HCT116 (cell line): ENCODE measurements around the gene SYMPK. TPM values are rescaled to one million over a fixed set of nuclear protein-coding genes. Genes with fewer than 3 reads are reported as not detected.

Source experiments
- ATAC-seq: fragments of 200-7000 bp; cut with Tn5 transposase; 2 replicates; pipeline ENCODE4 v1.9.1; 2020; ENCODE audit warnings: mild to moderate bottlenecking, moderate library complexity
- BruUV-seq: library from RNA; stranded (reverse); fragments of 400-500 nt; replicated peaks from 2 replicates; lab custom pipeline; 2021; lab: Mats Ljungman, UMichigan
- CTCF ChIA-PET: fragments of 300-600 bp; sonication (Branson Sonifier 250); formaldehyde crosslinking; loops from one replicate; lab custom pipeline; 2021; ENCODE audit warnings: antibody characterized with exemption; lab: Charles Lee
- POLR2A ChIA-PET: fragments of 300-600, 350-600 bp; sonication (Branson Sonifier 250); formaldehyde crosslinking; loops from one replicate; lab custom pipeline; 2021; ENCODE audit warnings: antibody characterized with exemption; lab: Charles Lee
- RAD21 ChIA-PET, 2 experiments: fragments of 300-600 bp; sonication (Branson Sonifier 250); formaldehyde crosslinking; loops; one replicate each; lab custom pipeline; 2023; ENCODE audit warnings: low total read pairs in 2 of 2; ENCODE audit not compliant: uncharacterized antibody in 2 of 2, unreplicated experiment in 2 of 2, low non-redundant PET in 1 of 2; lab: Charles Lee
- DNase-seq: peaks from one replicate; pipeline ENCODE4 v3.0.0-alpha.2; 2010; ENCODE audit warnings: low read depth, low spot score
- H2AFZ ChIP-seq: fragments of 200-600 bp; shearing (Covaris generic), sonication (generic); 2 replicates; pipeline ENCODE4 v1.6.1; 2017; ENCODE audit warnings: low read depth, mixed run types, mixed read lengths, antibody characterized with exemption, low read length; ENCODE audit not compliant: poor library complexity, severe bottlenecking
- H3K27ac ChIP-seq: 2 replicates; pipeline ENCODE4 v1.5.1; 2012; ENCODE audit warnings: low read depth, low read length
- H3K27me3 ChIP-seq: fragments of 200-600 bp; sonication (generic); 2 replicates; pipeline ENCODE4 v1.6.1; 2016; ENCODE audit warnings: mixed run types, low read length, mixed read lengths; ENCODE audit not compliant: insufficient read depth
- H3K36me3 ChIP-seq, 2 experiments: fragments of 200-500 bp in 1 of 2; fragments of 200-600 bp in 1 of 2; sonication (Bioruptor generic) in 1 of 2; sonication (generic) in 1 of 2; 2 replicates each; pipeline versions ENCODE4 v1.5.1 to v1.6.1; 2014 to 2016; ENCODE audit warnings: low read length in 2 of 2, inconsistent platforms in 1 of 2, mixed read lengths in 1 of 2, mixed run types in 1 of 2; ENCODE audit not compliant: insufficient read depth in 2 of 2, control insufficient read depth in 1 of 2
- H3K4me1 ChIP-seq, 2 experiments: fragments of 200-600 bp in 1 of 2; sonication (generic) in 1 of 2; 2 replicates each; pipeline versions ENCODE4 v1.5.1 to v1.6.1; 2012 to 2017; ENCODE audit warnings: low read length in 2 of 2, inconsistent platforms in 1 of 2, mild to moderate bottlenecking in 1 of 2, mixed read lengths in 1 of 2, mixed run types in 1 of 2, moderate library complexity in 1 of 2; ENCODE audit not compliant: insufficient read depth in 2 of 2, control insufficient read depth in 1 of 2
- H3K4me2 ChIP-seq: fragments of 200-600 bp; sonication (generic); 2 replicates; pipeline ENCODE4 v1.6.1; 2017; ENCODE audit warnings: mixed run types, low read length, mixed read lengths
- H3K4me3 ChIP-seq, 2 experiments: fragments of 200-600 bp in 1 of 2; sonication (generic) in 1 of 2; replicated peaks in 1 of 2; 2 replicates each; pipeline ENCODE4 v1.5.1; 2011 to 2016; ENCODE audit warnings: low read length in 2 of 2, control low read depth in 1 of 2, low read depth in 1 of 2, mild to moderate bottlenecking in 1 of 2, mixed read lengths in 1 of 2, mixed run types in 1 of 2
- H3K79me2 ChIP-seq: fragments of 200-600 bp; sonication (generic); 2 replicates; pipeline ENCODE4 v1.6.1; 2017; ENCODE audit warnings: mild to moderate bottlenecking, mixed run types, low read length, moderate library complexity, mixed read lengths; ENCODE audit not compliant: insufficient read depth
- H3K9ac ChIP-seq: fragments of 200-600 bp; sonication (generic); 2 replicates; pipeline ENCODE4 v1.6.1; 2016; ENCODE audit warnings: low read length, mixed read lengths
- H3K9me2 ChIP-seq: fragments of 200-600 bp; sonication (generic), shearing (Covaris generic); 2 replicates; pipeline ENCODE4 v1.6.1; 2017; ENCODE audit warnings: mixed run types, mild to moderate bottlenecking, moderate library complexity; ENCODE audit not compliant: insufficient read depth
- H3K9me3 ChIP-seq, 2 experiments: fragments of 200-500 bp in 1 of 2; fragments of 200-600 bp in 1 of 2; sonication (Bioruptor generic) in 1 of 2; sonication (generic) in 1 of 2; 2 replicates each; pipeline ENCODE4 v1.6.1; 2014 to 2017; ENCODE audit warnings: low read length in 2 of 2, mixed read lengths in 2 of 2, inconsistent platforms in 1 of 2, low read depth in 1 of 2, mild to moderate bottlenecking in 1 of 2, mixed run types in 1 of 2, moderate library complexity in 1 of 2; ENCODE audit not compliant: control insufficient read depth in 1 of 2, insufficient read depth in 1 of 2
- H4K20me1 ChIP-seq: fragments of 200-600 bp; sonication (generic), shearing (Covaris generic); 2 replicates; pipeline ENCODE4 v1.6.1; 2017; ENCODE audit warnings: mixed run types, mild to moderate bottlenecking, moderate library complexity; ENCODE audit not compliant: insufficient read depth
- EZH2phosphoT487 ChIP-seq: fragments of 200-600 bp; IDR thresholded peaks from 2 replicates; pipeline ENCODE4 v1.6.1; 2018; ENCODE audit warnings: antibody characterized with exemption, borderline replicate concordance
- FOSL1 ChIP-seq: IDR thresholded peaks from 2 replicates; pipeline ENCODE4 v1.6.1; 2012; ENCODE audit warnings: low read depth
- POLR2A ChIP-seq: IDR thresholded peaks from 2 replicates; pipeline ENCODE4 v1.7.0; 2011; ENCODE audit warnings: borderline replicate concordance; ENCODE audit not compliant: insufficient read depth, insufficient read length; ENCODE audit errors: extremely low read depth
- SIN3A ChIP-seq: IDR thresholded peaks from 2 replicates; pipeline ENCODE4 v1.6.1; 2012; ENCODE audit warnings: low read depth
- ZFX ChIP-seq: fragments of 450-650 bp; IDR thresholded peaks from 2 replicates; pipeline ENCODE4 v1.6.1; 2017
- intact Hi-C: fragments of 100-400 bp; cut with micrococcal nuclease; formaldehyde crosslinking; loops from 2 replicates; pipeline ENCODE4 v1.10.0; 2022
- total RNA-seq: library from RNA; stranded (reverse); gene quantifications from one replicate; pipeline ENCODE4 v1.2.1, GENCODE V29; 2021; ENCODE audit not compliant: unreplicated experiment
- TF ChIP-seq, protein P1 (sequence below): IDR thresholded peaks from 2 replicates; pipeline ENCODE4 v1.6.1; 2011; ENCODE audit warnings: mild to moderate bottlenecking, low read length, moderate library complexity; ENCODE audit not compliant: insufficient replicate concordance; ENCODE audit errors: extremely low read depth

SYMPK gene
- total RNA-seq, 1 experiment from 2014 or later, result 117 TPM

DNA sequence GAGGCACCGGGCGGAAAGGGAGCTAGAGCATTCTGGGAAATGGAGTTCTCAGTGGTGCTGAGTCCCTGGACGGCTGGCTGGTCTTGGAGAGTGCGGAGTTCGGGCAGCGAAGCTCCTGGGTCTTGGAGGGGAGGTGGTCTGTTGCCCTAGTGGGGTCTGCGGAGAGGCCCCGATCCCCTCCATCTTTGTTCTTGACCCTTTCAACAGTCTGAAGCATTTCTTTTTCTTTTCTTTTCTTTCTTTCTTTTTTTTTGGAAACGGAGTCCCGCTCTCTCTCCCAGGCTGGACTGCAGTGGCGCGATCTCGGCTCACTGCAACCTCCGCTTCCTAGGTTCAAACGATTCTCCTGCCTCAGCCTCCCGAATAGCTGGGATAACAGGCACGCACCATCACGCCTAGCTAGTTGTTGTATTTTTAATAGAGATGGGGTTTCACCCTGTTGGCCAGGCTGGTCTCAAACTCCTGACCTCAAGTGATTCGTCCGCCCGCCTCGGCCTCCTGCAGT lies 440 bp upstream of the SYMPK start:
- TF ChIP-seq FOSL1, result no peak
- peak; percentile 6 for TF ChIP-seq POLR2A
- Histone ChIP-seq H2AFZ (peak overlapping the region; percentile 29), H3K9ac (peak overlapping the region; percentile 66), H3K4me1 (peaks cover 11 to 35% of the 10 kb centered on the region in 2 experiments), H3K4me3 (peak overlapping the region; percentile 91 to 93), H3K27ac (peak overlapping the region; percentile 61), H3K36me3 (peaks cover 11 to 15% of the 10 kb centered on the region in 2 experiments; a peak in 3 of 4 replicates), H3K27me3 (no peaks in the 10 kb centered on the region), H3K4me2 (peak overlapping the region; percentile 81), H3K9me2 (no peaks in the 10 kb centered on the region), H3K79me2 (peaks cover 44% of the 10 kb centered on the region), H3K9me3 (no peaks in the 10 kb centered on the region), H4K20me1 (no peaks in the 10 kb centered on the region)
- intact Hi-C loops, result loop anchor here (1.0 kb wide), 1 partner anchor 23 kb away; the partner anchor contains the start of gene IRF2BP1
- CTCF ChIA-PET, result interaction anchor here (0.5 to 3.6 kb wide), 12 partner anchors 13 to 215 kb away, joined by 3 to 45 read pairs (median 6); partner anchors contain the start of genes IGFL4, IRF2BP1, MYPOP and SIX5
- TSS peak; percentile 48 for BruUV-seq
- DNase-seq, result no peak
- RAD21 ChIA-PET, result interaction anchor here (0.7 to 1.3 kb wide), 3 partner anchors 18 to 23 kb away, joined by 4 to 6 read pairs (median 4); partner anchors contain the start of gene IRF2BP1 (in 1 of the 2)
- POLR2A ChIA-PET, result interaction anchor here (0.6 to 2.9 kb wide), 14 partner anchors 9 to 156 kb away, joined by 3 to 24 read pairs (median 3); partner anchors contain the start of genes CCDC61, IRF2BP1, MYPOP and NANOS2
- no peak; the same call in 1 of the 2 replicates for ATAC-seq

DNA sequence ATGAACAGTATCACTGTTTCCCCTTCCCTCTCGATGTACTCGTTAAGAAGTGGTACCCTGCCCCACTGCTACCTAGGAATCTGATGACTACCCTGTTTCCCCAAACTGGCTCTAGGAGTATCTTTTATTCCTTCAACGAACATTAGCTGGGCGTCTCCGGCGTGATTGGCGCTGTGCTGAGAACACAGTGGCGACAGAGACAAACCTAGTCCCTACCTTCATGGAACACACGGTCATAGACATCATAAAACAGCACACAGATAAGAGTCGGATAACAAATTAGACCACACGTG lies 730 bp downstream of the SYMPK start:
- H3K79me2 ChIP-seq, result peaks cover 54% of the 10 kb centered on the region
- DNase-seq (no peak), ATAC-seq (no peak)
- H3K4me3 ChIP-seq, result peak overlapping the region; percentile 91 to 93
- H3K27me3 ChIP-seq, result no peaks in the 10 kb centered on the region
- no peaks in the 10 kb centered on the region for H3K9me3 ChIP-seq
- ChIA-PET CTCF (interaction anchor here (3.6 kb wide), 1 partner anchor 23 kb away, joined by 28 read pairs; the partner anchor contains the start of gene IRF2BP1), POLR2A (no interaction called here), RAD21 (no interaction called here)
- H2AFZ ChIP-seq, result no peak overlapping the region
- H3K9me2 ChIP-seq, result no peaks in the 10 kb centered on the region
- peak overlapping the region; percentile 81 for H3K4me2 ChIP-seq
- BruUV-seq, result no TSS peak
- peaks cover 11 to 15% of the 10 kb centered on the region in 2 experiments; a peak in 3 of 4 replicates for H3K36me3 ChIP-seq
- no peaks in the 10 kb centered on the region for H4K20me1 ChIP-seq
- H3K4me1 ChIP-seq, result peaks cover 11 to 35% of the 10 kb centered on the region in 2 experiments
- intact Hi-C loops, result no loop called here
- peak overlapping the region; percentile 91 for H3K27ac ChIP-seq
- peak overlapping the region; percentile 92 for H3K9ac ChIP-seq
- TF ChIP-seq, protein P1, sequence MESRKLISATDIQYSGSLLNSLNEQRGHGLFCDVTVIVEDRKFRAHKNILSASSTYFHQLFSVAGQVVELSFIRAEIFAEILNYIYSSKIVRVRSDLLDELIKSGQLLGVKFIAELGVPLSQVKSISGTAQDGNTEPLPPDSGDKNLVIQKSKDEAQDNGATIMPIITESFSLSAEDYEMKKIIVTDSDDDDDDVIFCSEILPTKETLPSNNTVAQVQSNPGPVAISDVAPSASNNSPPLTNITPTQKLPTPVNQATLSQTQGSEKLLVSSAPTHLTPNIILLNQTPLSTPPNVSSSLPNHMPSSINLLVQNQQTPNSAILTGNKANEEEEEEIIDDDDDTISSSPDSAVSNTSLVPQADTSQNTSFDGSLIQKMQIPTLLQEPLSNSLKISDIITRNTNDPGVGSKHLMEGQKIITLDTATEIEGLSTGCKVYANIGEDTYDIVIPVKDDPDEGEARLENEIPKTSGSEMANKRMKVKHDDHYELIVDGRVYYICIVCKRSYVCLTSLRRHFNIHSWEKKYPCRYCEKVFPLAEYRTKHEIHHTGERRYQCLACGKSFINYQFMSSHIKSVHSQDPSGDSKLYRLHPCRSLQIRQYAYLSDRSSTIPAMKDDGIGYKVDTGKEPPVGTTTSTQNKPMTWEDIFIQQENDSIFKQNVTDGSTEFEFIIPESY, result no peak
- TF ChIP-seq ZFX (no peak), SIN3A (peak; percentile 24; the same call in 1 of the 2 replicates), EZH2phosphoT487 (no peak)
